Measurements from ENCODE around the gene FAM222B.

DNA sequence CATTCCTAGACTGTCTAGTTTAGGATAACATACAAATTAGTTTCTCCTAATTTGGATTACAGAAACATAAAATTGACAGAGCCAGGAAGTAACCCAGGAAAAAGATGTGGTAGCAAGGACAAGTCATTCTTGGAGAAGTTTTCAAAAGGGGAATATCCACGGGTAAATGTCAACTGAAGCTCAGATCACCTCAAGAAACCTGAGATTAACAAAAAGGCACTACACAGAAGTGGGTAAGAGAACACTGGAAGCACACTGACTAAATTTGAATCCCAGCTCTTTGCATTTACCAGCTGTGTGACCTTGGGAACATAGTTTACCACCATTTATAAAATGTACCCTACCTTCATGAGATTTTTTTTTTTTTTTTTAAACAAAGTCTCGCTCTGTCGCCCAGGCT is 59.4 kb downstream of the FAM222B start:
- TF ChIP-seq EZH2 (IDR thresholded peaks at IDR 0.05; ENCODE audit: low read length, unreplicated experiment) (no peak), CTCF (conservative IDR thresholded peaks at IDR 0.05; ENCODE audit: low read depth, low read length) (no peak), EZH2phosphoT487 (IDR thresholded peaks at IDR 0.05; ENCODE audit: borderline replicate concordance, low read length) (no peak)

Measured in PC-3 (cell line).